Keratinocyte (primary cell): ENCODE results near the gene TFEC. TPM values are rescaled to one million over a fixed set of nuclear protein-coding genes. Genes with fewer than 3 reads are reported as not detected.

Experiments
- DNase-seq: peaks from one replicate; pipeline ENCODE4 v3.0.0-alpha.2; 2011; ENCODE audit warnings: low read depth, missing footprints, low spot score
- FAIRE-seq: peaks from 2 replicates; lab custom pipeline; 2011; peaks lifted over from hg19 to GRCh38; lab: Jason Lieb, UNC
- H2AFZ ChIP-seq: 2 replicates; pipeline ENCODE4 v1.6.0; 2012; ENCODE audit warnings: low read length, control low read depth, inconsistent platforms; ENCODE audit not compliant: control insufficient read depth
- H3K27ac ChIP-seq: 2 replicates; pipeline ENCODE4 v1.5.1; 2011; ENCODE audit warnings: low read length; ENCODE audit not compliant: control insufficient read depth, insufficient read depth
- H3K27me3 ChIP-seq: 3 replicates; pipeline ENCODE4 v1.6.0; 2011; ENCODE audit warnings: low read length; ENCODE audit not compliant: control insufficient read depth, insufficient read depth; ENCODE audit errors: extremely low read depth
- H3K36me3 ChIP-seq, 2 experiments: 2 replicates in 1 of 2; 3 replicates in 1 of 2; pipeline ENCODE4 v1.5.1; 2011; ENCODE audit warnings: low read length in 2 of 2, mild to moderate bottlenecking in 1 of 2; ENCODE audit not compliant: control insufficient read depth in 2 of 2, insufficient read depth in 2 of 2; ENCODE audit errors: extremely low read depth in 1 of 2
- H3K4me1 ChIP-seq: 3 replicates; pipeline ENCODE4 v1.5.1; 2011; ENCODE audit warnings: low read length; ENCODE audit not compliant: control insufficient read depth, insufficient read depth; ENCODE audit errors: extremely low read depth
- H3K4me2 ChIP-seq: 3 replicates; pipeline ENCODE4 v1.6.0; 2011; ENCODE audit warnings: low read depth, low read length; ENCODE audit not compliant: control insufficient read depth, insufficient read depth; ENCODE audit errors: extremely low read depth
- H3K4me3 ChIP-seq, 3 experiments: fragments of 200-600 bp in 1 of 3; sonication (generic) in 1 of 3; 2 replicates in 2 of 3; 3 replicates in 1 of 3; pipeline ENCODE4 v1.5.1; 2011 to 2016; ENCODE audit warnings: low read length in 3 of 3, mild to moderate bottlenecking in 3 of 3, control low read depth in 2 of 3, inconsistent platforms in 1 of 3, low read depth in 1 of 3, mixed read lengths in 1 of 3, mixed run types in 1 of 3, moderate library complexity in 1 of 3; ENCODE audit not compliant: control insufficient read depth in 2 of 3, insufficient read depth in 2 of 3; ENCODE audit errors: extremely low read depth in 1 of 3
- H3K79me2 ChIP-seq: 2 replicates; pipeline ENCODE4 v1.6.0; 2012; ENCODE audit warnings: low read length; ENCODE audit not compliant: control insufficient read depth, insufficient read depth
- H3K9ac ChIP-seq: 3 replicates; pipeline ENCODE4 v1.6.0; 2011; ENCODE audit warnings: low read length; ENCODE audit not compliant: control insufficient read depth, insufficient read depth; ENCODE audit errors: extremely low read depth
- H3K9me1 ChIP-seq: 3 replicates; pipeline ENCODE4 v1.6.0; 2011; ENCODE audit warnings: low read length; ENCODE audit not compliant: control insufficient read depth, insufficient read depth; ENCODE audit errors: extremely low read depth
- H3K9me3 ChIP-seq: 2 replicates; pipeline ENCODE4 v1.5.1; 2012; ENCODE audit warnings: low read depth, low read length; ENCODE audit not compliant: control insufficient read depth
- H4K20me1 ChIP-seq: 3 replicates; pipeline ENCODE4 v1.6.0; 2011; ENCODE audit warnings: low read length; ENCODE audit not compliant: control insufficient read depth, insufficient read depth; ENCODE audit errors: extremely low read depth
- CTCF ChIP-seq, 3 experiments: IDR thresholded peaks in 1 of 3; conservative IDR thresholded peaks in 1 of 3; optimal IDR thresholded peaks in 1 of 3; 2 replicates in 2 of 3; 3 replicates in 1 of 3; pipeline versions ENCODE3 to v1.5.1; 2011; ENCODE audit warnings: low read length in 3 of 3, mild to moderate bottlenecking in 3 of 3, moderate library complexity in 2 of 3, control low read depth in 1 of 3, inconsistent platforms in 1 of 3; ENCODE audit not compliant: insufficient read depth in 2 of 3; ENCODE audit errors: extremely low read depth in 1 of 3
- EZH2 ChIP-seq: IDR thresholded peaks from one replicate; pipeline ENCODE4 v1.6.1; 2012; ENCODE audit warnings: inconsistent platforms, mild to moderate bottlenecking, low read length, moderate library complexity
- dilution Hi-C: fragments of 300-500 bp; cut with MboI; formaldehyde crosslinking; loops from one replicate; pipeline ENCODE4 v1.7.0; 2020; ENCODE audit warnings: low sequenced_read_pairs; ENCODE audit not compliant: extremely low pct_ligation_motif_present
- polyA plus RNA-seq, 5 experiments: library from polyadenylated mRNA; depleted of rRNA in 3 of 5; stranded (reverse) in 3 of 5; stranded (forward) in 1 of 5; unstranded in 1 of 5; fragments of >200 nt; gene quantifications; 1 replicate in 1 of 5; 2 replicates in 3 of 5; 3 replicates in 1 of 5; pipeline versions ENCODE4 v1.2.1 to v1.2.3, GENCODE V29; 2011 to 2012; ENCODE audit warnings: missing spikeins in 2 of 5, low read depth in 1 of 5, low replicate concordance in 1 of 5

The TFEC gene
- polyA plus RNA-seq, 1 donor (not counting 4 experiments of a cell fraction or from before 2014, with no cell fraction given): 0.08 TPM

- Histone ChIP-seq H2AFZ (no peak overlapping the region), H3K27ac (no peak overlapping the region), H3K79me2 (no peaks in the 10 kb centered on the region), H3K9ac (no peak overlapping the region), H3K9me3 (no peaks in the 10 kb centered on the region), H3K4me2 (no peak overlapping the region), H4K20me1 (no peaks in the 10 kb centered on the region), H3K27me3 (no peaks in the 10 kb centered on the region), H3K9me1 (no peaks in the 10 kb centered on the region), H3K4me1 (no peaks in the 10 kb centered on the region), H3K4me3 (no peak overlapping the region), H3K36me3 (no peaks in the 10 kb centered on the region)
- no peak for TF ChIP-seq CTCF (optimal IDR thresholded peaks at IDR 0.05 in 1 of 3, IDR thresholded peaks at IDR 0.05 in 1 of 3, conservative IDR thresholded peaks at IDR 0.05 in 1 of 3; ENCODE audit: extremely low read depth in 1 of 3, insufficient read depth in 2 of 3, low read length in 3 of 3)
- TF ChIP-seq EZH2: no peak
- FAIRE-seq: no peak
- dilution Hi-C loops: no loop called here
- DNase-seq: no peak
Observed at GRCh38 chr7:115965796-115966475, 64.6 kb downstream of the TFEC start.

GRCh38 chr7:115965236-115965635 lies 65.3 kb downstream of the TFEC start:
- no peak overlapping the region for H3K4me2 ChIP-seq
- H3K79me2 ChIP-seq: no peaks in the 10 kb centered on the region
- FAIRE-seq (no peak), DNase-seq (no peak)
- TF ChIP-seq EZH2: no peak
- no peak for TF ChIP-seq CTCF (optimal IDR thresholded peaks at IDR 0.05 in 1 of 3, IDR thresholded peaks at IDR 0.05 in 1 of 3, conservative IDR thresholded peaks at IDR 0.05 in 1 of 3; ENCODE audit: extremely low read depth in 1 of 3, insufficient read depth in 2 of 3, low read length in 3 of 3)
- no peak overlapping the region for H3K4me3 ChIP-seq
- no peak overlapping the region for H2AFZ ChIP-seq
- H3K4me1 ChIP-seq: no peaks in the 10 kb centered on the region
- no peak overlapping the region for H3K9ac ChIP-seq
- no peaks in the 10 kb centered on the region for H3K9me3 ChIP-seq
- H3K9me1 ChIP-seq: no peaks in the 10 kb centered on the region
- H3K27me3 ChIP-seq: no peaks in the 10 kb centered on the region
- dilution Hi-C loops: no loop called here
- no peaks in the 10 kb centered on the region for H3K36me3 ChIP-seq
- H3K27ac ChIP-seq: no peak overlapping the region
- no peaks in the 10 kb centered on the region for H4K20me1 ChIP-seq
